Anterior cingulate cortex (tissue), 58 donors: Measurements from ENCODE around the gene SH2D4B.

Source experiments
- DNase-seq, 58 donors: peaks; one replicate each; lab custom pipeline; 2025; lab: John Stamatoyannopoulos, UW

The SH2D4B gene

GRCh38 chr10:80664071-80664680 lies 126.5 kb downstream of the SH2D4B start:
- DNase-seq: peak in 55 of 58 donors; percentile 17 to 84 (median 54)

- no peak for DNase-seq
Observed at GRCh38 chr10:80669485-80669884, 131.8 kb downstream of the SH2D4B start.

- DNase-seq: no peak
Observed at GRCh38 chr10:80670774-80671173, 133.1 kb downstream of the SH2D4B start.

- no peak for DNase-seq
Observed at GRCh38 chr10:80671847-80672246, 134.1 kb downstream of the SH2D4B start.

DNA sequence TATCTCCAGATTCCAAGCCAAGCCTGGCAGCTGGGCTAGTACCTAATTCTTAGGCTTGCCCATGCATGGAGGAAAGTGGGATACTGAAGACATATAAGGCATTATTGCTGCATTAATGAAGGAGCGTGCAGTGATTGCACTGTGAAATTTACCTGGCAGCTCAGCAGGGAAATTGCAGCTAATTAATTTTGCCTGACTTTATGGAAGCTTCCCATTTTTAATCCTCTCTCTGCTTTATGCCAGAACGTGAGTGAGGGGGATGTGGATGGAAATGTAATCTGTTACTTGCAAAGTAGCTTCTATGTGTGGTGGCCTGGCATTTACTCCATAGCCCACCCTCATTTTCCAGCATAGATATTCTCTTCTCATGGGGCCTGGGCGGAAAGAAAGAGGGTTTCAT lies 134.9 kb downstream of the SH2D4B start:
- no peak for DNase-seq

GRCh38 chr10:80674809-80675208 lies 137.1 kb downstream of the SH2D4B start:
- DNase-seq: no peak

DNA sequence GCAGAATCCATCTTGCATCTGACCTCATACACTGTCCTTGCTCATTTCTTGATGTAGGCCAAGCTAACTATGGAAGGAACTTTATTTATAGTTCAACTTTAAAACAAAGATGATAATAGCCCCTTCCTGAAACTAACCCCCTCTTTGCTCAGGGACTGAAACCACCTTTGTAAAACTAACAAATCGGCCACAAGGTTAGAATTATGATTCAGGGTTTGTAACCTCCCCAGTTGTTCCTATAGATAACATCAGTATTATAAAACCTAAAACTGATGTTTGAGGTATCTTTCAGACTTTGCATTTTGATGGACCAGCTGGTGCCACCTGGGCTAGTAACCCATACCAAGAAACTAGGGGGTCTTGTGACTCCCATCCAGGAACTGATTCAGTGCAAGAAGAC lies 143.4 kb downstream of the SH2D4B start:
- no peak for DNase-seq

DNA sequence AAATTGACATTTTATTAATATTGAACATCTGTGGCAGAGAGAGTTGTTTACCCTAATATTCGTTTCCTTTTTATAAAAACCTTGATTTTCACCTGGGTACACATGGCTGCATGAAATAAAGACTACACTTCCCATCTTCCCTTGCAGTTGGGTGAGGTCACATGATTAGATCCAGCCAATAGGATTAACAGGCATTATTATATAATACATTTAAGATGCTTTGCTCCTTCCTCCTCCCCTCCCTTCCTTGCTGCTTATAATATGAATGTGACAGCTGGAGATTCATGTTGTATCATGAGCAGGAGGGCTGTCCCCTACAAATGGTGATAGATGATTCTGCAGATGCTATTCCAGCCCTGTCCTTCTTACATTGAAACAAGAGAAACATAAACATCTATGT lies 146.6 kb downstream of the SH2D4B start:
- no peak for DNase-seq

DNA sequence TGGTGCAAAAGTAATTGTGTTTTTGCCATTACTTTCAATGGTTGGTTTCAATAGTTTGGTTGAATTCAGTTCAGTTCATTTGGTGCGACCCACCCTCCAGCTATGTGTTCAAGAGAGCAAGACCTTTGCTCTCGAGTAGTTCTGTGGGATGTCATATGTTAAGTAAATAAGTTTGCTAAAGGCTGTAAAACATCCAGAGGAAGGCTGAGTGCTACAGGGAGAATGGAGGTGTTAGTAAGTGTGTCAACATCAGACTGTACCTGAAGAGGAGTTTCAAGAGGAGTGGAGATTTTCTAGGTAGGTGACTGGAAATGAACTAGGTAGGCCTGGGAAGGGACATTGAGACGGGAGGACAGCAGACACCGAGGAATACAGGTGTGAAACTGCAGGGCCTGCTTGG lies 147.7 kb downstream of the SH2D4B start:
- no peak for DNase-seq

GRCh38 chr10:80686734-80687475 lies 149.2 kb downstream of the SH2D4B start:
- no peak for DNase-seq

GRCh38 chr10:80687476-80687789 lies 149.7 kb downstream of the SH2D4B start:
- no peak for DNase-seq

- no peak for DNase-seq
Observed at GRCh38 chr10:80690434-80690833, 152.7 kb downstream of the SH2D4B start.

DNA sequence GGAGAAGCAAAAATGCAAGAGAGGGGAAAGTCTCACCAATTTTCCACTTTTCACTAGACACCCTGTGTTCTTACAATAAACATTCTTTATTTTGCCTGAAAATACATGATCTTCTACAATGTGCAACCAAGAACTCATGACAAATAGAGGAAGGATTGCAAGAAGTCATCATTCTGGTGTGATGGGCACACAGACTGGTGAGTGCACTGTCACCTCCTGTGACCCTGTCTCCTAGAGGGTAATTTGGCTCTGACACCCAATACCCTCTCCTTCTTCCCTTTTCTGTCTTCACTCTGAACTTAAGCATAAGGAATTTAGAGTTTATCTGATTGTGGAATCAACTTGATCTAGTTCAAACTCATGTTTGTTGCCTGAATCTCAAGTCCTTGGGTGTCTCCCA lies 153.7 kb downstream of the SH2D4B start:
- no peak for DNase-seq

GRCh38 chr10:80693565-80693964 lies 155.9 kb downstream of the SH2D4B start:
- no peak for DNase-seq

- DNase-seq: no peak
Observed at GRCh38 chr10:80694930-80695329, 157.2 kb downstream of the SH2D4B start.
